Middle frontal gyrus (tissue), 1 donor: Measurements from ENCODE around the gene PTPRF.

Source experiments
- DNase-seq: peaks from one replicate; pipeline ENCODE4 v3.0.0-alpha.2; 2015; ENCODE audit warnings: low spot score; ENCODE audit errors: extremely low spot score

PTPRF gene

GRCh38 chr1:43659212-43660166 lies 128.8 kb downstream of the PTPRF start:
- DNase-seq = no peak

DNA sequence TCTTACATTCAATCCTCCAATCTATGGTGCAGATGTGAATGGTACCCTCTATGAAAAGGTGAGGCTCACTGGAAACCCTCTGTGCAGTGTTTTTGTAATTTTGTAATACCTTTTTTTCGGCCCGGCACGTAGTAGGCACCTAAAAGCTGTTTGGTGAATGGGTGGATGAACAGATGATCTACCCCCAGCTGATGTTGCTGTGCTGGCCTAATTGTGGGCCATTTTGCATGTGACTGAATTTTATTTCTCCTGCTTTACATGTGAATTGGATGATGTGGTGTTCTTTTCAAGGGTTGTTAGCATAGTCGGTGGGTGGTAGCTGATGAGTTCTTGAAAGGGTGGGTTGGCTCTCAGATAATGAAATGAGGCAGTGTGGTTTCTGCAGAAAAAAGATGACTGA lies 129.7 kb downstream of the PTPRF start:
- no peak for DNase-seq

DNA sequence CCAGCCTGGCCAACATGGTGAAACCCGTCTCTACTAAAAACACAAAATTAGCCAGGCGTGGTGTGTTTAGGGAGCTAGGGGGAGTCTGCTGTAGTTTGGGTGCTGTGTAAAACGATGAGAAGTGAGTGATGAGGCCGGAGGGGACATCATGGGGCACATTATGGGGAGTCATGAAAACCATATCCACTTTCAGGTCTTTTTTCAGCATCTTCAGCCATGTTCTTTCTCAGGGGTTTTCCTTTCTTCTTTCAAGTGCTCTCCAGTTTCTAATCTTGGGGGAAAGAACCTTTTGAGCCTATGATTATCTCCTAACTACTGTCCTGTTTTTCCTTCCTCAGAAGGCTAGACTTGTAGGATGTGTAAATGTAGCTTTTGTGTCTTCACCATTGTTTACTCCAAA lies 133.7 kb downstream of the PTPRF start:
- DNase-seq = no peak

- no peak for DNase-seq
Measured at GRCh38 chr1:43666608-43667007, 135.9 kb downstream of the PTPRF start.

DNA sequence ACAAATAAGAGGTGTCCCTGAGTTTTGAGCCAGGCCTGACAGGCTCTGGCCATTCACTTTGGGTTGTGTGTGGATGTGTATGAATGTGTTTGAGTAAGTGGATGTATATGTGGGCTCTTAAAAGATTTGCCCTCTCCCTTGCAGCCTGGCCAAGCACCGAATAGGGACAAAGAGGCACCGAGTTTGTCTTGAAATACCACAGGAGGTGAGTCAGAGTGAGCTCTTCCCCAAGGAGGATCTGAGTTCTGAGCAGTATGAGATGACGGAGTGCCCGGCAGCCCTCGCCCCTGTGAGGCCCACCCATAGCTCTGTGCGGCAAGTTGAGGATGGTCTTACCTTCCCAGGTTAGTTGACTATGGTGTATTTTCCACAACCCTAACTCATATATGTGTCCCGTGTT lies 138.3 kb downstream of the PTPRF start:
- no peak for DNase-seq

DNA sequence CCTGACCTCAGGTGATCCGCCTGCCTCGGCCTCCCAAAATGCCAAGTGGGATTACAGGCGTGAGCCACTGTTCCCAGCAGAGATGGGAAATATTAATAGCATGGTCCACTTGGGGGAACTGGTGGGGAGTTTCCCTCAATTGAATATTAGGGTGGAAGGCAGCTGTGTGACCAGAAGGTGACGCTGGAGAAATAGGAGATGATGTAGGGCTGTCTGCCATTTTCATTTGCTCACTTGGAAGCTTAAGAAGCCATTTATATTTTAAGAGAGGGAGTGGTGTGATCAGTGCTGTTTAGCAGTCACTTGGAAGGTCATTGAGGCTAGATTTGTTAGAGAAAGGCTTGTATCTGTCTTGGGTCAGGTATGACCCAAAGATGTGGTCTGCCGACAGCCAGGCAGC lies 139.2 kb downstream of the PTPRF start:
- DNase-seq = no peak

DNA sequence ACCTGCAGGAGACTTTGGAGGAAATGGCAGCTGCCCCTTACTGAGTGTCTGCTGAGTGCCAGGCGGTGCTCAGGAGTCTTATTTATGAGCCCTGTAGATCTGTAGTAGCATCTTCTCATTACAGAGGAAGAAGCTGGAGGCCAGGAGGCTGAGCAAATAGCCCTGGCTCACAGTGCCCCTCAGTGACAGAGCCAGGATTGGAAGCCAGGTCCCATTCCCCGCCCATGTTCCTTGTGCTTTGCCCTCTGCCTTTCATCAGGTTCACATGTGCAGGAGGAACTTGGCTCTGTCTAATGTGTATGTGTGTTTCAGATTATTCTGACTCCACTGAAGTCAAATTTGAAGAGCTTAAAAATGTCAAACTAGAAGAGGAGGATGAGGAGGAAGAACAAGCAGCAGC lies 140.5 kb downstream of the PTPRF start:
- no peak for DNase-seq

- no peak for DNase-seq
Measured at GRCh38 chr1:43671626-43672330, 141.1 kb downstream of the PTPRF start.

- DNase-seq = no peak
Measured at GRCh38 chr1:43673261-43673660, 142.6 kb downstream of the PTPRF start.
